GM12878 (cell line): ENCODE results near the gene UBAC2. TPM values are rescaled to one million over a fixed set of nuclear protein-coding genes. Genes with fewer than 3 reads are reported as not detected.

Experiments used
- EED ChIP-seq: sonication (generic); IDR thresholded peaks from 2 replicates; pipeline ENCODE4 v1.6.1; 2016; ENCODE audit warnings: antibody characterized with exemption, low read depth
- FOXM1 ChIP-seq: IDR thresholded peaks from 2 replicates; pipeline ENCODE4 v1.6.1; 2012; ENCODE audit warnings: low read depth, mild to moderate bottlenecking, inconsistent platforms, low read length, moderate library complexity
- HDGF ChIP-seq: fragments of 450-650 bp; IDR thresholded peaks from 2 replicates; pipeline ENCODE4 v1.6.1; 2016; ENCODE audit warnings: antibody characterized with exemption
- IKZF1 ChIP-seq: fragments of 450-650 bp; conservative IDR thresholded peaks from 2 replicates; pipeline ENCODE4 v1.6.1; 2017; ENCODE audit warnings: antibody characterized with exemption, mild to moderate bottlenecking
- NR2F1 ChIP-seq: fragments of 450-650 bp; conservative IDR thresholded peaks from 2 replicates; pipeline ENCODE4 v1.6.1; 2017; ENCODE audit warnings: mild to moderate bottlenecking
- RAD21 ChIP-seq: IDR thresholded peaks from 2 replicates; pipeline ENCODE4 v1.6.1; 2011; ENCODE audit warnings: mild to moderate bottlenecking, low read depth, low read length, moderate library complexity; ENCODE audit not compliant: insufficient read depth
- REST ChIP-seq: IDR thresholded peaks from 2 replicates; pipeline ENCODE4 v1.6.1; 2012; ENCODE audit warnings: mild to moderate bottlenecking, low read depth, low read length
- RUNX3 ChIP-seq: IDR thresholded peaks from 2 replicates; pipeline ENCODE4 v1.6.1; 2012; ENCODE audit warnings: low read length, inconsistent platforms
- TARDBP ChIP-seq: IDR thresholded peaks from 2 replicates; pipeline ENCODE4 v1.6.1; 2016; ENCODE audit warnings: borderline replicate concordance
- TCF3 ChIP-seq: IDR thresholded peaks from 2 replicates; pipeline ENCODE4 v1.6.1; 2012; ENCODE audit warnings: low read depth, mild to moderate bottlenecking, low read length, borderline replicate concordance; ENCODE audit not compliant: insufficient read depth
- TCF7 ChIP-seq: IDR thresholded peaks from 2 replicates; pipeline ENCODE4 v1.6.1; 2014; ENCODE audit warnings: antibody characterized with exemption, borderline replicate concordance
- ZZZ3 ChIP-seq: IDR thresholded peaks from 2 replicates; pipeline ENCODE4 v1.6.1; 2011; ENCODE audit warnings: low read depth; ENCODE audit not compliant: control insufficient read depth, insufficient read length
- polyA plus RNA-seq, 11 experiments: library from polyadenylated mRNA; depleted of rRNA in 4 of 11; unstranded in 6 of 11; stranded (reverse) in 5 of 11; fragments of >200 nt; fragmentation: Nextera tagmentation in 4 of 11; fragmentation: Illumina TruSeq in 1 of 11; extraction: Ambion mirVana in 4 of 11; extraction: Trizol in 1 of 11; gene quantifications; 1 replicate in 1 of 11; 2 replicates in 10 of 11; pipeline versions ENCODE4 v1.2.1 to v1.2.3, GENCODE V29; 2011 to 2016; ENCODE audit warnings: inconsistent platforms in 2 of 11, missing spikeins in 2 of 11, low read depth in 1 of 11
- total RNA-seq, 4 experiments: library from RNA; depleted of rRNA in 3 of 4; stranded (reverse); fragments of >200 nt in 3 of 4; fragmentation: Illumina TruSeq in 1 of 4; extraction: Trizol in 1 of 4; gene quantifications; 2 replicates each; pipeline versions ENCODE4 v1.2.1 to v1.2.3, GENCODE V29; 2013 to 2021
- TF ChIP-seq, protein P1 (sequence below): fragments of 450-650 bp; IDR thresholded peaks from 2 replicates; pipeline ENCODE4 v1.6.1; 2017; ENCODE audit warnings: mild to moderate bottlenecking

UBAC2 gene
- total and polyA plus RNA-seq, 10 of the 15 experiments (the other 5 are each of a cell fraction or from before 2014, with no cell fraction given) = 3.0 to 54.6 (median 17.4) TPM

GRCh38 chr13:99214232-99214631, 13.6 kb downstream of the UBAC2 start (continued):
- TF ChIP-seq FOXM1 = no peak
- no peak for TF ChIP-seq REST
- TF ChIP-seq ZZZ3 = no peak
- TF ChIP-seq TCF3 = no peak
- TF ChIP-seq, protein P1, sequence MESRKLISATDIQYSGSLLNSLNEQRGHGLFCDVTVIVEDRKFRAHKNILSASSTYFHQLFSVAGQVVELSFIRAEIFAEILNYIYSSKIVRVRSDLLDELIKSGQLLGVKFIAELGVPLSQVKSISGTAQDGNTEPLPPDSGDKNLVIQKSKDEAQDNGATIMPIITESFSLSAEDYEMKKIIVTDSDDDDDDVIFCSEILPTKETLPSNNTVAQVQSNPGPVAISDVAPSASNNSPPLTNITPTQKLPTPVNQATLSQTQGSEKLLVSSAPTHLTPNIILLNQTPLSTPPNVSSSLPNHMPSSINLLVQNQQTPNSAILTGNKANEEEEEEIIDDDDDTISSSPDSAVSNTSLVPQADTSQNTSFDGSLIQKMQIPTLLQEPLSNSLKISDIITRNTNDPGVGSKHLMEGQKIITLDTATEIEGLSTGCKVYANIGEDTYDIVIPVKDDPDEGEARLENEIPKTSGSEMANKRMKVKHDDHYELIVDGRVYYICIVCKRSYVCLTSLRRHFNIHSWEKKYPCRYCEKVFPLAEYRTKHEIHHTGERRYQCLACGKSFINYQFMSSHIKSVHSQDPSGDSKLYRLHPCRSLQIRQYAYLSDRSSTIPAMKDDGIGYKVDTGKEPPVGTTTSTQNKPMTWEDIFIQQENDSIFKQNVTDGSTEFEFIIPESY = no peak
- no peak for TF ChIP-seq TARDBP
- TF ChIP-seq TCF7 = no peak
- TF ChIP-seq HDGF = no peak
- TF ChIP-seq EED = peak; percentile 48; the same call in 1 of the 2 replicates
- TF ChIP-seq NR2F1 = no peak
- no peak for TF ChIP-seq RAD21
- peak; percentile 27; the same call in 1 of the 2 replicates for TF ChIP-seq IKZF1
- TF ChIP-seq RUNX3 = peak; percentile 82
